GM10266 (cell line): ENCODE measurements around the gene SLIT3.

Experiments used
- DNase-seq: peaks from one replicate; pipeline ENCODE4 v3.0.0; 2012; ENCODE audit errors: extremely low spot score
- CTCF ChIP-seq: IDR thresholded peaks from 2 replicates; pipeline ENCODE4 v1.5.1; 2012; ENCODE audit warnings: mild to moderate bottlenecking, low read depth; ENCODE audit not compliant: control insufficient read depth, insufficient read depth; ENCODE audit errors: missing control alignments

SLIT3 gene

GRCh38 chr5:168808051-168808616 lies 492.8 kb downstream of the SLIT3 start:
- DNase-seq: no peak
- no peak for TF ChIP-seq CTCF

GRCh38 chr5:168807287-168807686 lies 493.7 kb downstream of the SLIT3 start:
- no peak for DNase-seq
- no peak for TF ChIP-seq CTCF

- DNase-seq: no peak
Measured at GRCh38 chr5:168803541-168803940, 497.4 kb downstream of the SLIT3 start.

GRCh38 chr5:168802337-168802736 lies 498.6 kb downstream of the SLIT3 start:
- no peak for DNase-seq
- no peak for TF ChIP-seq CTCF

More at GRCh38 chr5:168803541-168803940, 497.4 kb downstream of the SLIT3 start:
- TF ChIP-seq CTCF: no peak

- TF ChIP-seq CTCF: no peak
- no peak for DNase-seq
Measured at GRCh38 chr5:168801567-168801966, 499.4 kb downstream of the SLIT3 start.

GRCh38 chr5:168800701-168801100 lies 500.2 kb downstream of the SLIT3 start:
- no peak for TF ChIP-seq CTCF

GRCh38 chr5:168798065-168799023 lies 502.6 kb downstream of the SLIT3 start:
- DNase-seq: no peak
- no peak for TF ChIP-seq CTCF

More at GRCh38 chr5:168800701-168801100, 500.2 kb downstream of the SLIT3 start:
- no peak for DNase-seq
